Activated T-cell treated with anti-CD3 and anti-CD28 coated beads, Interleukin-2, amount 50 U/mL, for 24 hours (primary cell): ENCODE data around the gene STK32B.

ENCODE experiments used
- DNase-seq: peaks from one replicate; pipeline ENCODE4 v3.0.0-alpha.2; 2020
- H3K27ac Mint-ChIP-seq: 2 replicates; pipeline ENCODE4 v1.8.0; 2020; ENCODE audit warnings: mild to moderate bottlenecking, mixed read lengths
- H3K27me3 Mint-ChIP-seq: 2 replicates; pipeline ENCODE4 v1.8.0; 2020; ENCODE audit warnings: mixed read lengths
- H3K36me3 Mint-ChIP-seq: 2 replicates; pipeline ENCODE4 v1.8.0; 2020; ENCODE audit warnings: low read depth, mixed read lengths
- H3K4me1 Mint-ChIP-seq: 2 replicates; pipeline ENCODE4 v1.8.0; 2020; ENCODE audit warnings: low read depth, mixed read lengths
- H3K4me3 Mint-ChIP-seq: 2 replicates; pipeline ENCODE4 v1.8.0; 2020; ENCODE audit warnings: mild to moderate bottlenecking, moderate library complexity, mixed read lengths
- H3K9me3 Mint-ChIP-seq: 2 replicates; pipeline ENCODE4 v1.8.0; 2020; ENCODE audit warnings: mixed read lengths

The STK32B gene

DNA sequence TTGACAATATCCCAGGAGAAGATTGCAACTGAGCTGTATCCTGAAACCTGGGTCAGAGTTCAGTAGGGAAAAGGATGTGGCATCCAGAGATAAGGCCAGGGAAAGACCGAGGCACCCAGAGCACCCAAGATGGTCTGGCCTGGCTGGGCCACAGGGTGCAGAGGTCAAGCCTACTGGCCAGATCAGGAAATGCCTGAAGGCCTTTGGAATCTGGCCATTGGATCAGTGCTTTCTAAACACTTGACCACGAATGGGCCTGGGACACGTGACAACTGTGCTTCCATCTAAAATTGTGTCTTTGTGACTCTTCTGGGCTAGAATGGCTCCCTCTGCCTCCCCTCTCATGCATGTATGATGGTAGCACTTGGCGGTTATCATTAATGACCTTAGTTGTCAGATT lies 340.2 kb downstream of the STK32B start:
- no peaks in the 10 kb centered on the region for H3K27me3 Mint-ChIP-seq

GRCh38 chr4:5393911-5394513 lies 342.7 kb downstream of the STK32B start:
- Mint-ChIP-seq H3K4me3 (no peak overlapping the region), H3K36me3 (no peaks in the 10 kb centered on the region), H3K9me3 (no peaks in the 10 kb centered on the region), H3K4me1 (no peaks in the 10 kb centered on the region), H3K27ac (no peak overlapping the region), H3K27me3 (no peaks in the 10 kb centered on the region)
- DNase-seq, result no peak

More for the DNA sequence above, 340.2 kb downstream of the STK32B start:
- Mint-ChIP-seq H3K4me3 (no peak overlapping the region), H3K27ac (no peak overlapping the region), H3K36me3 (no peaks in the 10 kb centered on the region), H3K4me1 (no peaks in the 10 kb centered on the region), H3K9me3 (no peaks in the 10 kb centered on the region)
- no peak for DNase-seq

GRCh38 chr4:5395781-5396180 lies 344.5 kb downstream of the STK32B start:
- H3K4me1 Mint-ChIP-seq, result no peaks in the 10 kb centered on the region
- no peak for DNase-seq
- H3K27ac Mint-ChIP-seq, result no peak overlapping the region
- H3K4me3 Mint-ChIP-seq, result no peak overlapping the region
- no peaks in the 10 kb centered on the region for H3K9me3 Mint-ChIP-seq
- H3K36me3 Mint-ChIP-seq, result no peaks in the 10 kb centered on the region
- no peaks in the 10 kb centered on the region for H3K27me3 Mint-ChIP-seq

DNA sequence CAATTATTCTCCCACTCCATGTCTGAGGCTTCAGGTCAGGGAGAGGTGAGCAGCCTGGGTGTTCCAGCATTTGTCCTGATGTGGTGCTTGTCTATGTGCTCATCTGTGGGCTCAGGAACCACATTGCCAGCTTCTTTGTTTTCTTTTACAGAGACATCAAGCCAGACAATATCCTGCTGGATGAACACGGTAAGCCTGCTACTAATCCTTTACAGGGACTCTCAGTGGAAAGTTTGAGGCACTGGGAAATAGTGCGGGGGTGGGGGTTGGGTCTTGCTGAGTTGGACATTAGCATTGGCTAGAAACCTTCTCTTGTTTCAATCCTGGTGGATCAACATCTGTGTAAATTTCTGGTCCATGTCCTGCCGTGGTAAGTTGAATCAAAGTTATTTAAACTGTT lies 346.8 kb downstream of the STK32B start:
- no peaks in the 10 kb centered on the region for H3K36me3 Mint-ChIP-seq
- peaks cover 3% of the 10 kb centered on the region for H3K9me3 Mint-ChIP-seq
- no peaks in the 10 kb centered on the region for H3K4me1 Mint-ChIP-seq
- H3K27me3 Mint-ChIP-seq, result no peaks in the 10 kb centered on the region
- DNase-seq, result no peak
- H3K4me3 Mint-ChIP-seq, result no peak overlapping the region
- H3K27ac Mint-ChIP-seq, result no peak overlapping the region

DNA sequence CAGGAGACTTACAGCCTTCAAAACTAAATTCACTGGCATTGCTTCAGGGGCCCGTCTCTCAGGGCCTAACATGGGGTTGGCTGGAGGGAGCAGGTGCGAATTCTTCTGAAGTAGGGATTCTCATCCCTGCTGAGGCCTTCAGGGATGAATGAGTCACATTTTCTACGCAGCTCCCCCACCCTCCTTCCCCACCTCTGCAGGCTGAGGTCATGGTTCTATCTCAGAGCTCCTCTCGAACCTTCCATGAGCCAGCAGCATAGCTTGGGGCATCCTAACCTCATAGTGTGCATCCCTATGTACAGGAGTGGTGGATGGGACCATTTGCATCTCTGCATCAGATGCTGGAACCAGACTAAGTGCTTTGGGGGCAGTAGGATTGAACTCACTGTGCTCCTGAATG lies 347.8 kb downstream of the STK32B start:
- Mint-ChIP-seq H3K36me3 (no peaks in the 10 kb centered on the region), H3K4me1 (no peaks in the 10 kb centered on the region), H3K27ac (no peak overlapping the region), H3K27me3 (no peaks in the 10 kb centered on the region), H3K4me3 (no peak overlapping the region), H3K9me3 (peaks cover 3% of the 10 kb centered on the region)
- DNase-seq, result no peak

DNA sequence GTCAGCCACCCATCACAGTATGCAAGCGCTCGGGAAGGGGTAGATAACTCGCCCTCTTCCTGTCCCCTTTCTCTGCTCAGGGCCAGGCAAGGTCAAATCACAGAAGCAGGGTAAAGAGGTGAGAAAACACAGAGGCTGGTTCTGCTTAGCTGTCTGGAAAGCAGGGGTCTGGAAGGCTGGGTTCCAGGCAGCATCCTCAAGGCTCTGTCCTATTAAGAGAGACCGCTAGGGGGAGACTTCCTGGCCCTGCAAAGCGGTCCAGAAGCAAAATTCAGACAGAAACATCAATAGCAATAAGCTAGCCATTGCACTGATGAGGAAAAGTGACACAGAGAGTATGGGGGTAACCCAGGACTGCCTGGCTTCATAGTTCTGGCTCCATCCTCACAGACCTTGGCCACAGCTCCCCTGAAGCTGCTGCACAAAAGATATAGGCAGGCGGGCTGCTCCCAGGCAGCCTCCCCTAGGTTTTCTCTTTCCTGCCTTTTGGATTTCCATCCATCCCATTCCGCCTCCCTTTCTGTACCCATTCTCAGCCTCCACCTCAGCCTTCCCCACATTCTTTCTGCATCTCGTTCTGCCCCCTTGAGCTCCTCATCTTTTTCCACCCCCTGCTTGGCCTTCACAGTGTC lies 348.6 kb downstream of the STK32B start:
- Mint-ChIP-seq H3K27ac (no peak overlapping the region), H3K36me3 (no peaks in the 10 kb centered on the region), H3K9me3 (peaks cover 3% of the 10 kb centered on the region), H3K4me3 (no peak overlapping the region), H3K27me3 (no peaks in the 10 kb centered on the region), H3K4me1 (no peaks in the 10 kb centered on the region)
- DNase-seq, result no peak

- Mint-ChIP-seq H3K4me1 (no peaks in the 10 kb centered on the region), H3K4me3 (no peak overlapping the region), H3K9me3 (peaks cover 18% of the 10 kb centered on the region), H3K27me3 (no peaks in the 10 kb centered on the region), H3K27ac (no peak overlapping the region), H3K36me3 (no peaks in the 10 kb centered on the region)
- no peak for DNase-seq
These were observed 352.6 kb downstream of the STK32B start for GRCh38 chr4:5403746-5404497.

DNA sequence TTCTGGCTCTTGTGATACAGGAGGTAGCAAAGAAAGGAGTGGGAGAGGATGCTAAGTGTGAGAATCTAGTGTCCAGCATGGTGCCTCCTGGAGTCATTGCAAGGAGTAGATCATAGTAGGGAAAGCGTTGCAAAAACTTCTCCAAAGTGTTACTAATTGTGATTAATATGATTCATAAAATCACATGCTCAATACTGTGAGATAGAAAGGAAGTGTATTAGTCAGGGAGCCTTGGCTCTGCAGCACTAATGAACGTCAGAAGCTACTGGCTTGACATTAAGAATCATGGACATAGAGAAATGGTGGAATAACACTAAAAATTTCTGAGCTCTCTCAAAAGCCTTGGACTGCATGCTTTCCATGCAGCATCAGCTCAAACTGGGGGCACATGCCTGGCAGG lies 358.0 kb downstream of the STK32B start:
- no peaks in the 10 kb centered on the region for H3K4me1 Mint-ChIP-seq
- H3K27me3 Mint-ChIP-seq, result no peaks in the 10 kb centered on the region
- no peak overlapping the region for H3K4me3 Mint-ChIP-seq
- H3K36me3 Mint-ChIP-seq, result no peaks in the 10 kb centered on the region
- DNase-seq, result no peak
- no peak overlapping the region for H3K27ac Mint-ChIP-seq
- peaks cover 16% of the 10 kb centered on the region for H3K9me3 Mint-ChIP-seq

- Mint-ChIP-seq H3K4me3 (no peak overlapping the region), H3K36me3 (no peaks in the 10 kb centered on the region), H3K27me3 (no peaks in the 10 kb centered on the region), H3K4me1 (no peaks in the 10 kb centered on the region), H3K9me3 (peaks cover 16% of the 10 kb centered on the region), H3K27ac (no peak overlapping the region)
- no peak for DNase-seq
These were observed 358.8 kb downstream of the STK32B start for GRCh38 chr4:5409972-5410618.

GRCh38 chr4:5412296-5412695 lies 361.0 kb downstream of the STK32B start:
- Mint-ChIP-seq H3K27ac (no peak overlapping the region), H3K4me3 (no peak overlapping the region), H3K4me1 (no peaks in the 10 kb centered on the region), H3K27me3 (no peaks in the 10 kb centered on the region), H3K36me3 (no peaks in the 10 kb centered on the region), H3K9me3 (peaks cover 6% of the 10 kb centered on the region)
- no peak for DNase-seq

GRCh38 chr4:5412751-5413150 lies 361.5 kb downstream of the STK32B start:
- Mint-ChIP-seq H3K4me3 (no peak overlapping the region), H3K27me3 (no peaks in the 10 kb centered on the region), H3K9me3 (peaks cover 5% of the 10 kb centered on the region), H3K27ac (no peak overlapping the region), H3K4me1 (no peaks in the 10 kb centered on the region), H3K36me3 (no peaks in the 10 kb centered on the region)
- DNase-seq, result no peak

- Mint-ChIP-seq H3K4me1 (no peaks in the 10 kb centered on the region), H3K36me3 (no peaks in the 10 kb centered on the region), H3K27ac (no peak overlapping the region), H3K4me3 (no peak overlapping the region), H3K9me3 (peaks cover 5% of the 10 kb centered on the region), H3K27me3 (no peaks in the 10 kb centered on the region)
- no peak for DNase-seq
These were observed 365.4 kb downstream of the STK32B start for GRCh38 chr4:5416637-5417036.

- no peak overlapping the region for H3K4me3 Mint-ChIP-seq
- no peaks in the 10 kb centered on the region for H3K4me1 Mint-ChIP-seq
- H3K27me3 Mint-ChIP-seq, result no peaks in the 10 kb centered on the region
- no peaks in the 10 kb centered on the region for H3K36me3 Mint-ChIP-seq
- H3K9me3 Mint-ChIP-seq, result peaks cover 5% of the 10 kb centered on the region
- DNase-seq, result no peak
- no peak overlapping the region for H3K27ac Mint-ChIP-seq
These were observed 369.0 kb downstream of the STK32B start for GRCh38 chr4:5420266-5420665.

GRCh38 chr4:5421416-5421815 lies 370.1 kb downstream of the STK32B start:
- Mint-ChIP-seq H3K36me3 (no peaks in the 10 kb centered on the region), H3K4me1 (no peaks in the 10 kb centered on the region)

GRCh38 chr4:5422195-5422594 lies 370.9 kb downstream of the STK32B start:
- no peak overlapping the region for H3K27ac Mint-ChIP-seq
- H3K4me1 Mint-ChIP-seq, result no peaks in the 10 kb centered on the region

More at GRCh38 chr4:5421416-5421815, 370.1 kb downstream of the STK32B start:
- Mint-ChIP-seq H3K9me3 (peaks cover 5% of the 10 kb centered on the region), H3K27me3 (no peaks in the 10 kb centered on the region), H3K27ac (no peak overlapping the region), H3K4me3 (no peak overlapping the region)
- no peak for DNase-seq

More at GRCh38 chr4:5422195-5422594, 370.9 kb downstream of the STK32B start:
- H3K4me3 Mint-ChIP-seq, result no peak overlapping the region
- no peaks in the 10 kb centered on the region for H3K27me3 Mint-ChIP-seq
- peaks cover 3% of the 10 kb centered on the region for H3K9me3 Mint-ChIP-seq
- no peak for DNase-seq
- H3K36me3 Mint-ChIP-seq, result no peaks in the 10 kb centered on the region
